HuH-7.5 (cell line): ENCODE results near the gene RSAD1.
A peak's percentile ranks its signal among the peaks of the same experiment; 100 is the strongest.

ENCODE experiments used
- DNase-seq: peaks from one replicate; pipeline ENCODE4 v3.0.0; 2011; ENCODE audit warnings: low spot score

The RSAD1 gene

GRCh38 chr17:50478391-50479381 is at the start of gene RSAD1:
Gene RSAD1, plus strand, starts transcription at chr17:50478860. Its CDS starts 25 bp downstream, at chr17:50478885.
- peak; percentile 86 for DNase-seq

- DNase-seq, result no peak
Observed at GRCh38 chr17:50429793-50430192, 48.9 kb upstream of the RSAD1 start.

GRCh38 chr17:50430821-50431618 is 47.6 kb upstream of the RSAD1 start:
- no peak for DNase-seq

- no peak for DNase-seq
Observed at GRCh38 chr17:50432125-50432762, 46.4 kb upstream of the RSAD1 start.

- DNase-seq, result no peak
Observed at GRCh38 chr17:50437409-50437808, 41.3 kb upstream of the RSAD1 start.

GRCh38 chr17:50439008-50439407 is 39.7 kb upstream of the RSAD1 start:
- DNase-seq, result no peak

- DNase-seq, result no peak
Observed at GRCh38 chr17:50440172-50440837, 38.4 kb upstream of the RSAD1 start.

GRCh38 chr17:50440838-50441829 is 37.5 kb upstream of the RSAD1 start:
- no peak for DNase-seq

- no peak for DNase-seq
Observed at GRCh38 chr17:50443505-50443974, 35.1 kb upstream of the RSAD1 start.

GRCh38 chr17:50444841-50445715 is 33.6 kb upstream of the RSAD1 start:
- no peak for DNase-seq

GRCh38 chr17:50445730-50446325 is 32.8 kb upstream of the RSAD1 start:
- DNase-seq, result no peak

- no peak for DNase-seq
Observed at GRCh38 chr17:50447870-50448595, 30.6 kb upstream of the RSAD1 start.

GRCh38 chr17:50448643-50449042 is 30.0 kb upstream of the RSAD1 start:
- no peak for DNase-seq

GRCh38 chr17:50451943-50452629 is 26.6 kb upstream of the RSAD1 start:
- no peak for DNase-seq

- DNase-seq, result no peak
Observed at GRCh38 chr17:50452630-50453300, 25.9 kb upstream of the RSAD1 start.

- no peak for DNase-seq
Observed at GRCh38 chr17:50453901-50454300, 24.8 kb upstream of the RSAD1 start.

- DNase-seq, result no peak
Observed at GRCh38 chr17:50457621-50458020, 21.0 kb upstream of the RSAD1 start.
